HEK293 (cell line): ENCODE data around the gene TOR3A.

ENCODE experiments used
- CTCF ChIP-seq: fragments of 450-650 bp; formaldehyde crosslinking; IDR thresholded peaks from 2 replicates; pipeline ENCODE4 v1.5.1; 2016; ENCODE audit warnings: missing biosample characterization, missing genetic modification characterization
- PBX3 ChIP-seq: sonication (generic); formaldehyde crosslinking; IDR thresholded peaks from 2 replicates; pipeline ENCODE4 v1.8.1; 2022; ENCODE audit warnings: mild to moderate bottlenecking, moderate library complexity, missing genetic modification reagents
- REPIN1 ChIP-seq: fragments of 450-650 bp; formaldehyde crosslinking; IDR thresholded peaks from 2 replicates; pipeline ENCODE4 v1.5.1; 2017; ENCODE audit warnings: missing biosample characterization, missing genetic modification characterization, low read depth
- REST ChIP-seq: fragments of 450-650 bp; formaldehyde crosslinking; IDR thresholded peaks from 2 replicates; pipeline ENCODE4 v1.5.1; 2016; ENCODE audit warnings: missing biosample characterization, missing genetic modification characterization
- ZBTB11 ChIP-seq: fragments of 450-650 bp; formaldehyde crosslinking; conservative IDR thresholded peaks from 2 replicates; pipeline ENCODE4 v1.5.1; 2016; ENCODE audit warnings: low read depth, missing biosample characterization, missing genetic modification characterization
- ZNF274 ChIP-seq, 2 experiments: fragments of 200-500 bp in 1 of 2; fragments of 450-650 bp in 1 of 2; sonication (Bioruptor generic) in 1 of 2; formaldehyde crosslinking in 1 of 2; IDR thresholded peaks; 2 replicates each; pipeline versions ENCODE4 v1.5.1 to v1.6.1; 2014 to 2016; ENCODE audit warnings: borderline replicate concordance in 1 of 2, inconsistent platforms in 1 of 2, low read length in 1 of 2, missing biosample characterization in 1 of 2, missing genetic modification characterization in 1 of 2
- ZNF391 ChIP-seq: fragments of 450-650 bp; formaldehyde crosslinking; IDR thresholded peaks from 2 replicates; pipeline ENCODE4 v1.5.1; 2016; ENCODE audit warnings: low read depth, missing biosample characterization, missing genetic modification characterization, borderline replicate concordance
- ZNF510 ChIP-seq: fragments of 450-650 bp; formaldehyde crosslinking; IDR thresholded peaks from 2 replicates; pipeline ENCODE4 v1.5.1; 2018; ENCODE audit warnings: mild to moderate bottlenecking, missing genetic modification characterization, missing biosample characterization; ENCODE audit not compliant: insufficient replicate concordance
- ZNF548 ChIP-seq: fragments of 450-650 bp; formaldehyde crosslinking; IDR thresholded peaks from 2 replicates; pipeline ENCODE4 v1.5.1; 2016; ENCODE audit warnings: missing biosample characterization, missing genetic modification characterization
- ZNF629 ChIP-seq: fragments of 450-650 bp; formaldehyde crosslinking; IDR thresholded peaks from 2 replicates; pipeline ENCODE4 v1.5.1; 2017; ENCODE audit warnings: missing biosample characterization, missing genetic modification characterization
- ZNF776 ChIP-seq: fragments of 450-650 bp; formaldehyde crosslinking; IDR thresholded peaks from 2 replicates; pipeline ENCODE4 v1.5.0; 2017; ENCODE audit warnings: missing biosample characterization, missing genetic modification characterization, borderline replicate concordance
- TF ChIP-seq, protein P1 (sequence below): fragments of 450-650 bp; formaldehyde crosslinking; IDR thresholded peaks from 2 replicates; pipeline ENCODE4 v1.5.1; 2016; ENCODE audit warnings: missing biosample characterization, missing genetic modification characterization, low read depth
- TF ChIP-seq, protein P2 (sequence below): fragments of 450-650 bp; formaldehyde crosslinking; IDR thresholded peaks from 2 replicates; pipeline ENCODE4 v1.5.1; 2016; ENCODE audit warnings: missing biosample characterization, missing genetic modification characterization
- TF ChIP-seq, protein P3 (sequence below): fragments of 450-650 bp; formaldehyde crosslinking; IDR thresholded peaks from 2 replicates; pipeline ENCODE4 v1.5.1; 2016; ENCODE audit warnings: missing biosample characterization, missing genetic modification characterization

DNA sequence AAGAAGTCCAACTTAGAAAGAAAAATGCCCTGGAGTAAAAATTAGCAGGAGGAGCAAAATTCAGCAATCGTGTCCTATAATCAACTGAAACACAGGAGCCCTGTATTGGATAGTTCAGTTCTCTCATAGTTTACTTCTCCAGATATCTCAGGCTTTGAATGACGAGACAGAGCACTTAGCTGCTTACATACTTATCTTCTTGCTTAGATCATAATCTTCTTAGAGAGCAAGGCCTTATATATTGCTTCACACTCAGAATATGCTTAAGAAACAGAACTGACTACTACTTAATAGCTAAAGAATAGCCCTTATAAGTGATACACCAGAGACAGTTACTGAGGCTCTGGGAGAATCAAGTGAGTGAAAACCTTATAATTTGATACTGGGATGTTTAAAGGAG is 38.9 kb downstream of the TOR3A start:
- TF ChIP-seq CTCF (tag by site-specific recombination) (no peak), ZNF391 (tag by site-specific recombination) (no peak), REPIN1 (no peak), ZNF274 (IDR thresholded peaks at IDR 0.05; ENCODE audit: low read length) (no peak), ZNF274 (tag by site-specific recombination; IDR thresholded peaks at IDR 0.05; ENCODE audit: borderline replicate concordance) (no peak), ZNF776 (tag by site-specific recombination) (no peak), ZNF548 (tag by site-specific recombination) (no peak), REST (no peak), PBX3 (CRISPR knock-in tag) (no peak), ZNF510 (tag by site-specific recombination) (no peak), ZBTB11 (no peak), ZNF629 (no peak)
- TF ChIP-seq, protein P1, sequence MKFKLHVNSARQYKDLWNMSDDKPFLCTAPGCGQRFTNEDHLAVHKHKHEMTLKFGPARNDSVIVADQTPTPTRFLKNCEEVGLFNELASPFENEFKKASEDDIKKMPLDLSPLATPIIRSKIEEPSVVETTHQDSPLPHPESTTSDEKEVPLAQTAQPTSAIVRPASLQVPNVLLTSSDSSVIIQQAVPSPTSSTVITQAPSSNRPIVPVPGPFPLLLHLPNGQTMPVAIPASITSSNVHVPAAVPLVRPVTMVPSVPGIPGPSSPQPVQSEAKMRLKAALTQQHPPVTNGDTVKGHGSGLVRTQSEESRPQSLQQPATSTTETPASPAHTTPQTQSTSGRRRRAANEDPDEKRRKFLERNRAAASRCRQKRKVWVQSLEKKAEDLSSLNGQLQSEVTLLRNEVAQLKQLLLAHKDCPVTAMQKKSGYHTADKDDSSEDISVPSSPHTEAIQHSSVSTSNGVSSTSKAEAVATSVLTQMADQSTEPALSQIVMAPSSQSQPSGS (tag by site-specific recombination): no peak
- TF ChIP-seq, protein P2, sequence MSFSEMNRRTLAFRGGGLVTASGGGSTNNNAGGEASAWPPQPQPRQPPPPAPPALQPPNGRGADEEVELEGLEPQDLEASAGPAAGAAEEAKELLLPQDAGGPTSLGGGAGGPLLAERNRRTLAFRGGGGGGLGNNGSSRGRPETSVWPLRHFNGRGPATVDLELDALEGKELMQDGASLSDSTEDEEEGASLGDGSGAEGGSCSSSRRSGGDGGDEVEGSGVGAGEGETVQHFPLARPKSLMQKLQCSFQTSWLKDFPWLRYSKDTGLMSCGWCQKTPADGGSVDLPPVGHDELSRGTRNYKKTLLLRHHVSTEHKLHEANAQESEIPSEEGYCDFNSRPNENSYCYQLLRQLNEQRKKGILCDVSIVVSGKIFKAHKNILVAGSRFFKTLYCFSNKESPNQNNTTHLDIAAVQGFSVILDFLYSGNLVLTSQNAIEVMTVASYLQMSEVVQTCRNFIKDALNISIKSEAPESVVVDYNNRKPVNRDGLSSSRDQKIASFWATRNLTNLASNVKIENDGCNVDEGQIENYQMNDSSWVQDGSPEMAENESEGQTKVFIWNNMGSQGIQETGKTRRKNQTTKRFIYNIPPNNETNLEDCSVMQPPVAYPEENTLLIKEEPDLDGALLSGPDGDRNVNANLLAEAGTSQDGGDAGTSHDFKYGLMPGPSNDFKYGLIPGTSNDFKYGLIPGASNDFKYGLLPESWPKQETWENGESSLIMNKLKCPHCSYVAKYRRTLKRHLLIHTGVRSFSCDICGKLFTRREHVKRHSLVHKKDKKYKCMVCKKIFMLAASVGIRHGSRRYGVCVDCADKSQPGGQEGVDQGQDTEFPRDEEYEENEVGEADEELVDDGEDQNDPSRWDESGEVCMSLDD: no peak
- TF ChIP-seq, protein P3, sequence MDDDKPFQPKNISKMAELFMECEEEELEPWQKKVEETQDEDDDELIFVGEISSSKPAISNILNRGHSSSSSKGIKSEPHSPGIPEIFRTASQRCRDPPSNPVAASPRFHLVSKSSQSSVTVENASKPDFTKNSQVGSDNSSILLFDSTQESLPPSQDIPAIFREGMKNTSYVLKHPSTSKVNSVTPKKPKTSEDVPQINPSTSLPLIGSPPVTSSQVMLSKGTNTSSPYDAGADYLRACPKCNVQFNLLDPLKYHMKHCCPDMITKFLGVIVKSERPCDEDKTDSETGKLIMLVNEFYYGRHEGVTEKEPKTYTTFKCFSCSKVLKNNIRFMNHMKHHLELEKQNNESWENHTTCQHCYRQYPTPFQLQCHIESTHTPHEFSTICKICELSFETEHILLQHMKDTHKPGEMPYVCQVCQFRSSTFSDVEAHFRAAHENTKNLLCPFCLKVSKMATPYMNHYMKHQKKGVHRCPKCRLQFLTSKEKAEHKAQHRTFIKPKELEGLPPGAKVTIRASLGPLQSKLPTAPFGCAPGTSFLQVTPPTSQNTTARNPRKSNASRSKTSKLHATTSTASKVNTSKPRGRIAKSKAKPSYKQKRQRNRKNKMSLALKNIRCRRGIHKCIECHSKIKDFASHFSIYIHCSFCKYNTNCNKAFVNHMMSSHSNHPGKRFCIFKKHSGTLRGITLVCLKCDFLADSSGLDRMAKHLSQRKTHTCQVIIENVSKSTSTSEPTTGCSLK (tag by site-specific recombination): no peak
